Thyroid gland (tissue), 4 donors: ENCODE measurements around the gene ST6GALNAC3. TPM values are rescaled to one million over a fixed set of nuclear protein-coding genes. Genes with fewer than 3 reads are reported as not detected.

Experiments used
- DNase-seq, 2 donors: peaks; one replicate each; pipeline ENCODE4 v3.0.0-alpha.2; 2019
- H3K27ac ChIP-seq, 3 donors: fragments of 200-600 bp; sonication (generic); 1 replicate in 2 of 3; 2 replicates in 1 of 3; pipeline ENCODE4 v1.5.1; 2016 to 2019; ENCODE audit warnings: mild to moderate bottlenecking in 1 of 3, moderate library complexity in 1 of 3
- H3K27me3 ChIP-seq: fragments of 200-600 bp; sonication (generic); one replicate; pipeline ENCODE4 v1.5.1; 2019
- H3K36me3 ChIP-seq, 2 donors: fragments of 200-600 bp; sonication (generic); one replicate each; pipeline ENCODE4 v1.5.1; 2016 to 2019
- H3K4me1 ChIP-seq, 2 donors: fragments of 200-600 bp; sonication (generic); one replicate each; pipeline ENCODE4 v1.5.1; 2017 to 2019
- H3K4me3 ChIP-seq, 3 donors: fragments of 200-600 bp; sonication (generic); replicated peaks in 1 of 3; 1 replicate in 2 of 3; 2 replicates in 1 of 3; pipeline ENCODE4 v1.5.1; 2016; ENCODE audit warnings: mild to moderate bottlenecking in 1 of 3
- H3K9me3 ChIP-seq: fragments of 200-600 bp; sonication (generic); one replicate; pipeline ENCODE4 v1.5.1; 2017
- CTCF ChIP-seq, 6 experiments: fragments of 200-600 bp in 3 of 6; fragments of 450-650 bp in 3 of 6; sonication (generic) in 3 of 6; IDR thresholded peaks; one replicate each; pipeline ENCODE4 v1.5.1; 2016 to 2019; ENCODE audit warnings: antibody characterized with exemption in 6 of 6, mild to moderate bottlenecking in 2 of 6, inconsistent platforms in 1 of 6, moderate library complexity in 1 of 6
- POLR2A ChIP-seq, 2 donors: fragments of 450-650 bp; IDR thresholded peaks; one replicate each; pipeline ENCODE4 v1.6.1; 2017; ENCODE audit warnings: antibody characterized with exemption in 2 of 2, mild to moderate bottlenecking in 2 of 2, moderate library complexity in 1 of 2
- WGBS, 2 donors: methylation state at CpG; one replicate each; pipeline ENCODE4 v1.1.5; 2017; 5-methylcytosine and 5-hydroxymethylcytosine counted together
- intact Hi-C: fragments of 100-400 bp; cut with DNase I; formaldehyde crosslinking; loops from one replicate; pipeline ENCODE4 v1.15.1; 2023
- total RNA-seq, 4 donors: library from RNA; depleted of rRNA; stranded (reverse); fragments of >200 nt; gene quantifications; one replicate each; pipeline ENCODE4 v1.2.3, GENCODE V29; 2016

Gene ST6GALNAC3
- total RNA-seq, 4 donors from 2014 or later = 17.4 to 35.6 (median 31.6) TPM

DNA sequence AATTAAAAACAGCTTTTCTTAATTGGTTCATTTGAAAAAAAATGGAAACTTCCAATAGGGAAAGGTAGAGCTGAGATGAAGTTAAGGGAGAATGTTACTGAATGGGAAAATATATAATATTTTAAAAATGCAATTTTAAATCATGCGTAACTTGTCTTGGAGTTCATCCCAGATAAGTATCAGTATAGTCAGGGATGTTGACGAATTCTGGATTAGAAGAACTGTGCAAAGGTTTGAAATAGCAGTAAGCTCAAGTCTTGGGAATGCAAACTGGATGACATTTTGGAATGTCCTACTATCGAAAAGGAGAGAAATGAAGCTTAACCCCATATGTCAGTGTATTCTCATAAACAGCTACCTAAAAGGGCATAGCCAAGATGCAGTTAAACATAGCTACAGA, 4.0 kb upstream of the ST6GALNAC3 start:
- H3K9me3 ChIP-seq = no peaks in the 10 kb centered on the region
- WGBS, 2 donors = 75 to 93% methylated on average over 3 of the region's 3 CpGs
- H3K27ac ChIP-seq = no peak overlapping the region
- no peaks in the 10 kb centered on the region for H3K36me3 ChIP-seq
- peaks cover 0 to 7% of the 10 kb centered on the region in 2 donors for H3K4me1 ChIP-seq
- intact Hi-C loops = no loop called here
- TF ChIP-seq CTCF (IDR thresholded peaks at IDR 0.05) (no peak), POLR2A (IDR thresholded peaks at IDR 0.05) (no peak)
- no peak for DNase-seq
- H3K27me3 ChIP-seq = no peaks in the 10 kb centered on the region
- H3K4me3 ChIP-seq = no peak overlapping the region

DNA sequence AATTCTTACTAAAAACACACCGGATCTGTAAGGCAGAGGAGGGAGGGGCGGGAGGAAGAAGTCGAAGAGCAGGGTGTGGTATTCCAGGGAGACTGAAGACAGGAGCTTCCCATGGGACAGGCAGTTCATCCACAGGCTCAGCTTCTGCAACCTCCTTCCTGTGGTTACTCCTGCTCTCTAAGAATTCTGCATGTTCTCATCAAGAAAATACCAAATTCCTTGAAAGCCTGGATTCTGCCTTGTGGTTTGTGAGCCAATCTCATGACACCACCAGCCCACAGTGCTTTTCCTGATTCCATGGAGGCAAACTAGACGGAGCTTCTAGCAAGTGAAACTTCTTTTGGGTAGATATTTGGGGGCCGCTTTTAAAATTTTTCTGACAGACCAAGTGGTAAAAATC, 1.1 kb upstream of the ST6GALNAC3 start:
- intact Hi-C loops = no loop called here
- TF ChIP-seq CTCF (IDR thresholded peaks at IDR 0.05) (no peak), POLR2A (IDR thresholded peaks at IDR 0.05) (no peak)

DNA sequence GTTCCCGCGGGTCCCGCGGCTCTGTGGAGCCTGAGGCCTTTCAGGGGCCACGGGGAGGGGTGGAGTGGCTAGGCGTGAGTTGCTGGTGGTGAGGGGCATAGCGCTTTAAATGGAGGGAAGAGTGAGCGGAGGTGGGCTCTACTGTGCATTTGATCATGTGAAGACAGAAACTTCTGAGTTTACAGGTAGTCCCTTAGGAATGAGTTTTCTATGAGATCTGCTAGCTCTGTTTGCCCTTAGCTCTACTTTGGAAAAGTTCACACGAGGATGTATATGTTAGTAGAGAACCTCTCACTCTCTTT, 593 bp downstream of the ST6GALNAC3 start:
- intact Hi-C loops = no loop called here
- Histone ChIP-seq H3K4me1 (peaks cover 0 to 7% of the 10 kb centered on the region in 2 donors), H3K9me3 (no peaks in the 10 kb centered on the region), H3K36me3 (no peaks in the 10 kb centered on the region), H3K4me3 (peak overlapping the region; percentile 62 to 75 (median 69)), H3K27me3 (no peaks in the 10 kb centered on the region), H3K27ac (peak overlapping the region; percentile 57 to 85 (median 67))
- TF ChIP-seq POLR2A (IDR thresholded peaks at IDR 0.05) (no peak), CTCF (IDR thresholded peaks at IDR 0.05) (no peak)
- 5 to 18% methylated on average over 9 of the region's 9 CpGs for WGBS, 2 donors
- no peak for DNase-seq

More for the DNA sequence above, 1.1 kb upstream of the ST6GALNAC3 start:
- Histone ChIP-seq H3K27me3 (no peaks in the 10 kb centered on the region), H3K36me3 (no peaks in the 10 kb centered on the region), H3K4me1 (peaks cover 0 to 7% of the 10 kb centered on the region in 2 donors), H3K27ac (no peak overlapping the region), H3K4me3 (no peak overlapping the region), H3K9me3 (no peaks in the 10 kb centered on the region)
- DNase-seq = no peak
- 79 to 83% methylated on average over 5 of the region's 5 CpGs for WGBS, 2 donors

GRCh38 chr1:76075877-76076276, 1.3 kb downstream of the ST6GALNAC3 start:
- no peak for DNase-seq
- WGBS, 2 donors = 64 to 70% methylated on average over 5 of the region's 5 CpGs

More at GRCh38 chr1:76075877-76076276, 1.3 kb downstream of the ST6GALNAC3 start:
- Histone ChIP-seq H3K27ac (peak overlapping the region; percentile 53 to 85 (median 73)), H3K4me1 (peaks cover 0 to 7% of the 10 kb centered on the region in 2 donors), H3K36me3 (no peaks in the 10 kb centered on the region), H3K4me3 (peak overlapping the region in 1 of 3 donors; percentile 62), H3K27me3 (no peaks in the 10 kb centered on the region), H3K9me3 (no peaks in the 10 kb centered on the region)
- no peak for TF ChIP-seq CTCF (IDR thresholded peaks at IDR 0.05)
- TF ChIP-seq POLR2A (IDR thresholded peaks at IDR 0.05) = no peak
- intact Hi-C loops = no loop called here
